ENCODE results near the gene UBE2J2.

UBE2J2 gene

GRCh38 chr1:1302006-1302430, 28.4 kb upstream of the UBE2J2 start:
- no peak overlapping the region for H3K9ac ChIP-seq (ENCODE audit: low read depth, low read length)

GRCh38 chr1:1300352-1300739, 26.7 kb upstream of the UBE2J2 start:
- Histone ChIP-seq H3K9me3 (ENCODE audit: control insufficient read depth, insufficient read depth, low read length) (no peaks in the 10 kb centered on the region), H3K27me3 (ENCODE audit: control insufficient read depth, insufficient read depth, low read length) (no peaks in the 10 kb centered on the region), H3K4me1 (ENCODE audit: control insufficient read depth, insufficient read depth, low read length) (peaks cover 11% of the 10 kb centered on the region), H3K36me3 (ENCODE audit: control insufficient read depth, insufficient read depth, low read length) (no peaks in the 10 kb centered on the region), H3K4me3 (ENCODE audit: low read depth, low read length) (no peak overlapping the region), H3K27ac (ENCODE audit: low read depth, low read length) (no peak overlapping the region), H3K9ac (ENCODE audit: low read depth, low read length) (no peak overlapping the region)

More at GRCh38 chr1:1302006-1302430, 28.4 kb upstream of the UBE2J2 start:
- Histone ChIP-seq H3K27me3 (ENCODE audit: control insufficient read depth, insufficient read depth, low read length) (no peaks in the 10 kb centered on the region; the same call in 1 of the 2 replicates), H3K9me3 (ENCODE audit: control insufficient read depth, insufficient read depth, low read length) (no peaks in the 10 kb centered on the region), H3K4me3 (ENCODE audit: low read depth, low read length) (no peak overlapping the region), H3K4me1 (ENCODE audit: control insufficient read depth, insufficient read depth, low read length) (peaks cover 26% of the 10 kb centered on the region), H3K36me3 (ENCODE audit: control insufficient read depth, insufficient read depth, low read length) (no peaks in the 10 kb centered on the region), H3K27ac (ENCODE audit: low read depth, low read length) (no peak overlapping the region)

- Histone ChIP-seq H3K4me3 (ENCODE audit: low read depth, low read length) (no peak overlapping the region), H3K9ac (ENCODE audit: low read depth, low read length) (no peak overlapping the region), H3K4me1 (ENCODE audit: control insufficient read depth, insufficient read depth, low read length) (peaks cover 6% of the 10 kb centered on the region), H3K27ac (ENCODE audit: low read depth, low read length) (no peak overlapping the region), H3K27me3 (ENCODE audit: control insufficient read depth, insufficient read depth, low read length) (no peaks in the 10 kb centered on the region), H3K36me3 (ENCODE audit: control insufficient read depth, insufficient read depth, low read length) (no peaks in the 10 kb centered on the region), H3K9me3 (ENCODE audit: control insufficient read depth, insufficient read depth, low read length) (no peaks in the 10 kb centered on the region)
Measured at GRCh38 chr1:1299686-1300351, 26.2 kb upstream of the UBE2J2 start.

GRCh38 chr1:1298861-1299685, 25.4 kb upstream of the UBE2J2 start:
- no peaks in the 10 kb centered on the region for H3K27me3 ChIP-seq (ENCODE audit: control insufficient read depth, insufficient read depth, low read length)
- H3K36me3 ChIP-seq (ENCODE audit: control insufficient read depth, insufficient read depth, low read length): no peaks in the 10 kb centered on the region
- H3K4me1 ChIP-seq (ENCODE audit: control insufficient read depth, insufficient read depth, low read length): no peaks in the 10 kb centered on the region
- H3K4me3 ChIP-seq (ENCODE audit: low read depth, low read length): no peak overlapping the region
- H3K9ac ChIP-seq (ENCODE audit: low read depth, low read length): no peak overlapping the region
- no peak overlapping the region for H3K27ac ChIP-seq (ENCODE audit: low read depth, low read length)
- no peaks in the 10 kb centered on the region for H3K9me3 ChIP-seq (ENCODE audit: control insufficient read depth, insufficient read depth, low read length)

- H3K9ac ChIP-seq (ENCODE audit: low read depth, low read length): no peak overlapping the region
- no peaks in the 10 kb centered on the region for H3K4me1 ChIP-seq (ENCODE audit: control insufficient read depth, insufficient read depth, low read length)
- H3K4me3 ChIP-seq (ENCODE audit: low read depth, low read length): no peak overlapping the region
- no peak overlapping the region for H3K27ac ChIP-seq (ENCODE audit: low read depth, low read length)
- H3K27me3 ChIP-seq (ENCODE audit: control insufficient read depth, insufficient read depth, low read length): no peaks in the 10 kb centered on the region
- no peaks in the 10 kb centered on the region for H3K36me3 ChIP-seq (ENCODE audit: control insufficient read depth, insufficient read depth, low read length)
- H3K9me3 ChIP-seq (ENCODE audit: control insufficient read depth, insufficient read depth, low read length): no peaks in the 10 kb centered on the region
Measured at GRCh38 chr1:1297802-1298424, 24.3 kb upstream of the UBE2J2 start.

GRCh38 chr1:1296070-1297061, 22.7 kb upstream of the UBE2J2 start:
- no peak overlapping the region for H3K27ac ChIP-seq (ENCODE audit: low read depth, low read length)
- no peak overlapping the region for H3K9ac ChIP-seq (ENCODE audit: low read depth, low read length)
- H3K36me3 ChIP-seq (ENCODE audit: control insufficient read depth, insufficient read depth, low read length): no peaks in the 10 kb centered on the region
- H3K9me3 ChIP-seq (ENCODE audit: control insufficient read depth, insufficient read depth, low read length): no peaks in the 10 kb centered on the region
- H3K4me3 ChIP-seq (ENCODE audit: low read depth, low read length): no peak overlapping the region
- no peaks in the 10 kb centered on the region for H3K27me3 ChIP-seq (ENCODE audit: control insufficient read depth, insufficient read depth, low read length)
- H3K4me1 ChIP-seq (ENCODE audit: control insufficient read depth, insufficient read depth, low read length): no peaks in the 10 kb centered on the region

GRCh38 chr1:1295154-1295923, 21.7 kb upstream of the UBE2J2 start:
- no peaks in the 10 kb centered on the region for H3K36me3 ChIP-seq (ENCODE audit: control insufficient read depth, insufficient read depth, low read length)
- no peaks in the 10 kb centered on the region for H3K4me1 ChIP-seq (ENCODE audit: control insufficient read depth, insufficient read depth, low read length)
- no peak overlapping the region for H3K9ac ChIP-seq (ENCODE audit: low read depth, low read length)
- no peaks in the 10 kb centered on the region for H3K27me3 ChIP-seq (ENCODE audit: control insufficient read depth, insufficient read depth, low read length)
- no peak overlapping the region for H3K27ac ChIP-seq (ENCODE audit: low read depth, low read length)
- no peak overlapping the region for H3K4me3 ChIP-seq (ENCODE audit: low read depth, low read length)
- no peaks in the 10 kb centered on the region for H3K9me3 ChIP-seq (ENCODE audit: control insufficient read depth, insufficient read depth, low read length)

GRCh38 chr1:1294250-1294890, 20.7 kb upstream of the UBE2J2 start:
- Histone ChIP-seq H3K4me3 (ENCODE audit: low read depth, low read length) (peak overlapping the region; percentile 46; the same call in 1 of the 2 replicates), H3K9me3 (ENCODE audit: control insufficient read depth, insufficient read depth, low read length) (no peaks in the 10 kb centered on the region), H3K27me3 (ENCODE audit: control insufficient read depth, insufficient read depth, low read length) (no peaks in the 10 kb centered on the region), H3K4me1 (ENCODE audit: control insufficient read depth, insufficient read depth, low read length) (no peaks in the 10 kb centered on the region), H3K9ac (ENCODE audit: low read depth, low read length) (no peak overlapping the region), H3K36me3 (ENCODE audit: control insufficient read depth, insufficient read depth, low read length) (no peaks in the 10 kb centered on the region), H3K27ac (ENCODE audit: low read depth, low read length) (no peak overlapping the region)

GRCh38 chr1:1293263-1294249, 19.9 kb upstream of the UBE2J2 start:
- Histone ChIP-seq H3K27ac (ENCODE audit: low read depth, low read length) (no peak overlapping the region), H3K9me3 (ENCODE audit: control insufficient read depth, insufficient read depth, low read length) (no peaks in the 10 kb centered on the region), H3K27me3 (ENCODE audit: control insufficient read depth, insufficient read depth, low read length) (no peaks in the 10 kb centered on the region), H3K4me1 (ENCODE audit: control insufficient read depth, insufficient read depth, low read length) (no peaks in the 10 kb centered on the region), H3K9ac (ENCODE audit: low read depth, low read length) (no peak overlapping the region), H3K36me3 (ENCODE audit: control insufficient read depth, insufficient read depth, low read length) (no peaks in the 10 kb centered on the region), H3K4me3 (ENCODE audit: low read depth, low read length) (peak overlapping the region; percentile 46; the same call in 1 of the 2 replicates)
